Activated CD8-positive, alpha-beta memory T cell treated with anti-CD3 and anti-CD28 coated beads, Interleukin-2, amount 50 U/mL, for 24 hours (primary cell): ENCODE data around the gene CSPG4.
"Not testable (repeated sequence)": the region's sequence is repeated elsewhere in the genome, so short reads cannot be mapped to it uniquely, and the experiment has no call there.

ENCODE experiments used
- DNase-seq: peaks from one replicate; pipeline ENCODE4 v3.0.0-alpha.2; 2020; ENCODE audit errors: extremely low read depth

CSPG4 gene

DNA sequence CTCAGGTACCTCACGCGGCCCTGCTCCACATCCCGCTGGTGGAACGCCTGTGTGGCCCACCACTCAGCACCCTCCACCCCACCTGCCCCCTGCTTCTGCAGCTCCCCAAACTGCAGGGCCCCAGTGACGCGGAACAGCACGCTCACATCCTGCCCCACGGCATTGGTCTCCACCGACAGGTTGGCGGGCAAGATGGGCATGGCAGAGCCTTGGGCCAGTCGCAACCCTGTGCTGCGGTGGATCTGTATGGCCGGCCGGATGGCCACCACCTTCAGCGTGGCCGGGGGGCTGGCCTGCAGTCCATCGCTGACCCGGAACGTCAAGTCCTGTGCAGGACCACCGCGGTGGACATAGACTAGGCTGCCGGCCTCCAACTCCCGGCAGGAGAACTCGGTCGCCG is 23.8 kb downstream of the CSPG4 start:
- DNase-seq, result no peak

DNA sequence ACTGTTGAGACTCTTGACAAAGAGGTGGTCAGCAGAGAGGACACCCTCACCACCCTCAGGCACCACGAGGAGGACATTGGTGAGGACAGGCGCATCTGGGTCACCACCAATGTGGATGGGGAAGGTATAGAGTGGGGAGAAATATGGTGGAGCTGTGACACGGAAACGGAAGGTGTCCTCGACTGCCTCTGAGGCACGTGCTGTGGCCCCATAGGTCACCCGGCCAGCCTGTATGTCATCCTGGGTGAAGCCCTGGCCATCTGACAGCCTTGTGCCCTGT is 24.4 kb downstream of the CSPG4 start:
- DNase-seq, result no peak

DNA sequence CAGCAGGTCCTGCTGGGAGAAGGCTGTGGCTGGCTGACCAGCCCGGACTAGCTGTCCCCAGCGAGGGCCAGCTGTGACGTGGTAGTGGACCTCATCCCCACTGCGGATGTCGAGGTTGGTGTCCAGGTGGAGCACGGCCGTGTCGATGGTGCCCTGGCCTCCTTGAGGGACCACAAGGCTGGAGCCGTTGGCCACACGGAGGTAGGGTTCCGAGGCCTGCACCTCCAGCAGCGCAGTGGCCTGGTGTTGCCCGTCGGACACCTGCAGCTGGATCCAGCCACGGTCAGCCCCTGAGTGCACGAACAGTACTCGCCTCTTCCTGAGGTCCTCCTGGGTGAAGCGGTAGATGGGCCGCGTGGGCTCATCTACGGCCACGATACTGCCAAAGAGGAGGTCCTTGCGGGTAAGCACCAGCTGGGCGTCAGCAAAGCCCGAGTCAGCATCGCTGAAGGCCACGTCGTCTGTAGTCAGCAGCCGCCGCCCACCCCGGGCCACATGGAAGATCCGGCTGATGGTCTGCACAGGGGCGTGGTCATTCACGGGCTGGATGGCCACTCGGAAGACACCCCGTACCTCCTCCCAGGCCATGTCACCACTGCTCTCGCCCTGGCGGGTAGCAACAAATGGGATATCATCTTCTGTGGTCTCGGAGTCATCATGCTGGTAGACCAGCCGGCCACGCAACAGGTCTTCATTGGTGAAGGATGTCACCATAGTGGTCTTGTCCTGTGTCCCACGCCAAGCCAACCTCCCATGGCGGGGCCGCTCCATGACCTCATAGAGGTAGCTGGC is 25.0 kb downstream of the CSPG4 start:
- DNase-seq, result no peak

DNA sequence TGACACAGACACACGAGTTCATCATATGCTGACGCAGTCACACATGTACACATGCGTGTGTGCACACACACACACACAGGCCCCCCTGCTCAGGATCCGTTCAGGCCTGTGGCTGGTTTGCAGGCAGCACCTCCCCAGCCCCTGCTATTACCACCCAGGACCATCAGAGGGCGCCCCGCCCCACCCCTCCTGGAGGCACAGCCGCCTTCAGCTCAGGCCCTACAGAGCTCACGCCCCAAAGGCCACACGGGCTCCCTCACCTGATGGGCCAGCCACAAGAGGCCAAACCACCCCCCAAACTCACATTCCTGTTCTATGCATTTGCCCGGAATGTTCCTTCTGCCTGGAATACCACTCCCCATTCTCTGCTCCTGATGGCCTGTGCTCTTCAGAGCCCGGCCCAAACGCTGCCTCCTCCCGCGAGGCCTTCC is 26.4 kb downstream of the CSPG4 start:
- DNase-seq, result peak; percentile 35

DNA sequence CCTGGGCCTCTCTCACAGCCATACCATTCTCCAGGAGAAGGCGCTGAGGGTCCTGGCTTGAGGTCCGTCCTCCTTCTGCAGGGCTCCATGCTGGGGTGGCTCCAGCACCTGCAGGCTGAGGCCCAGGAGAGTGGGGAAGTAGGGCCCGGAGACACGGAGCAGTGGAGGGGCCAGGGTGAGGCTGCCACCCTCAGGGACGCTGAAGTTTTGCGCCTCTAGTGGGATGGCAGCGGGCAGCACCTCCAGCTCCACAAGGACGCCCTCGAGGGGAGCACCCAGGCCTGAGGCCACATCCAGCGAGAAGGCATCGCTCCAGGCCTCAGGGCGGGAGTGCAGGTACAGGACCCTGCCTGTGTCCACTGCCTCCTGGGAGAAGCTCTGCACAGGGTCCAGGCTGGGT is 27.5 kb downstream of the CSPG4 start:
- DNase-seq, result no peak

DNA sequence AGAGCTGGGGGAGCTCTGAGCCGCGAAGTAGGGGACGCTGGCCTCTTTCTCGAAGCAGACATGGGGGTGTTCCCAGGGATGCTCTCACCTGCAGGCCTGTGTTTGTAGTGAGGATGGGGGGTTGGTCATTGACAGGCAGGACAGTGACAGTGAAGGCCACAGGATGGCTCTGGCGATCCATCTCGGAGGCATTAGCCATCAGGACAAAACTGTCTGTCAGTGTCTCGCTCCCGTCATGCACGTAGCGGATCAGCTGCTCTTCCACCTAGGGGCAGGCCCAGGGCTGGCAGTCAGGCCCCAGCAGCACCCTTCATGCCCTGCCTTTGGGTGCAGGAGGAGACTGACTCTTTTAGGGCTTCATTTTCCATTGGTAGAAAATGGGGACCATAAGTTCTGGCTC is 28.0 kb downstream of the CSPG4 start:
- DNase-seq, result no peak

DNA sequence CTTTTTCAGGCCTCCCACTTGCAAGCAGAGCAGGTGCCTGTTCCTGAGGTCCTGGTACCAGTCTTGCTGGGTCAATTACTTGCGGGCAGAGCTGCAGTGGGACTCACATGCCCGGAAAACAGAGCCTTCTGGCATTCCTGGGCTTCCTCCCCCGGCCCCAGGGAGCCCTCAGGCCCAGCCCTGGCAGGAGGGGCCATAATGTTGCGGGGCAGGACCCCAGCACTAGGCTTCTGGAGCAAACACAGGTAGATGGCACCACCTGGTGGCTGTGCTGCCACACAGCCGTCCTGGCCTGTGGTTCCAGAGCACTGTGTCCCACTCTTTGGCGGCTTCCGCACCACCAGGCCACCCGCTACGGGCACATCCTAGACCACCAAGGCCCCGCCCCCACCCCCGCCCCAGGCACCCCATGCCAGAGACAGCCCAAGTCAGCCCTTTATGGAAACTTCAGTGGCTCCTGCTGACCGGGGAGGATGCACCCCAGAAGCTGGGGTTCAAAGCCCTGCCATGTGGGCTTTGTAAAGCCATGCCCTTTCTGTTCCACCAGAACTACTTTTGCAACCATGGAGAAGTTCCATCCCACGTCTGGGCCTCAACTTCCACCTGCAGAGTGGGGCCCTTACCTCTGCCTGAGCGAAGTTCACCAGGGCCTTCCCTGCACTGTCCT is 28.9 kb downstream of the CSPG4 start:
- peak; percentile 31 for DNase-seq

DNA sequence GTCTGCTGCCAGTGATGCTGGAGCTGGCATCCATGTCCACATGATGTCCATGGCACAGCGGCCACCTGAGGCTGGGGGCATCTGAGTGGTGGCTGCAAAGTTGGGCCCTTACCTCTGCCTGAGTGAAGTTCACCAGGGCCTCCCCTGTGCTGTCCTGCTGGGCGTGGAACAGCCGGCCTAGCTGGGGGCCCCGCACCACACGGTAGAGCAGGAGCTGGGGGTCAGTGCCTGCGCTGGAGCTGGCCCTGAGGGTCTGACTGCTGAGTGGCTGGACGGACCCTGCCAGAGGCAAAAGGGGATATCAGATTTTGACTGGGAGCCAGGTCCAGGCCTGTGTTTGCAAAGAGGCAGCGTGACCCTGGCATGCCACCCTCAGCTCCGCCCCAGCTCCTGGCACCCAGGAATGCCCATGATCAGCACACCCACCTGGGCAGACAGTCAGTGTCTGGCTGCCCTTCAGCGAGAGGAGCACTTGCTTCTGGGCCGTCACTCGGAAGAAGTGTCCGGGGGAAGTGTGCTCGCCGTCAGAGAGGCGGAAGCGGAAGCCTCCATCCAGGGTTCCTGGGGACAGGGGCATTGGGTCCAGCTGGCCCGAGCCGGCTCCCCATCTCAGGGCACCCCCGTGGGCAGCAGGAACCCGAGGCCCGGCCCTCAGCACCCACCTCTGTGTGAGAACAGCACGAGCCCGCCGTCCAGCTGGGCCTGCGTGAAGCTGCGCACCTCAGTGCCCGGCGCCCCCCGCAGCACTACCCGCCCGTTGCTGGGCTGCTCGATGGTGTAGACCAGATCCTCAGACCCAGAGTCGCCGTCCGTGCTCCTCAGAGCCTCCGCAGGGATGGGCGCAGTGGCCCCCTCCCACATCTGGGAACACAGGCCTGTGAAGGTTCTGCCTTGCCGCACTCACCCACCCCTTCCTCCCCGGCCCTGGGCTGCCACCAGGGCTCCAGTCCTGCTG is 30.2 kb downstream of the CSPG4 start:
- DNase-seq, result no peak

DNA sequence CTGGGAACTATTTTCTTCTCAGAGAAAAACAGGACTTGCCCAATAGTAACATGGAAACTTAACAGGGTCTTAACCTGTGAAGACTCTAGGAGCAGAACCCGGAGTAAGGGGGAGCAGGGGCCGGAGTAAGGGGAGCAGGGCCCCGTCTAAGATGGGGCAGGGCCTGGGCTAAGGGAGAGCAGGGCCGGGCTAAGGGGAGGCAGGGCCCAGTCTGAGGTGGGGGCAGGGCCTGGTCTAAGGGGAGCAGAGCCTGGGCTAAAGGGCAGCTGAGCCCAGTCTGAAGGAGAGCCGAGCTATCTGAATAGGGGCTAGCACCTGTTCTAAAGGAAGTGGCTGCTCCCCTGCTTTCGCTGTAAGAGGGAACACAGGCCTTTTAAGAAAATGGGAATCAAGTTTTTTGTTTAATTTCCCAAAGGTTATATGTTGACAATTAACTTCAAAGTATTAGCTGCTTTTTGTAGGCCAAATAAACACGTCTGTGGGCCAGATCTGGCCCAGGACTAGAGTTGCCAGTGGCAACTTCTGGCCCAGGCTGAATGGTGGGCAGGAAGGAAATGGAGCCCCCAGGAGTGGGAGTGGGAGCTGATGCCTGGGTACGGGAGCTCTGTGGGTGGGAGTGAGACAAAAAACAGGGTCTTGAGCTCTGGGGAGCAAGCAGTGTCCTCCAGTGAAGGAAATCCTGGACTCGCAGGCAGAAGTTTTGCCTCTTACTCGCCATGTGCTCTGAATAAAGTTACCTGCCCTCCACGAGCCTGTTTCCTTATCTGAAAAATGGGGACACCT is 32.5 kb downstream of the CSPG4 start:
- DNase-seq, result no peak

DNA sequence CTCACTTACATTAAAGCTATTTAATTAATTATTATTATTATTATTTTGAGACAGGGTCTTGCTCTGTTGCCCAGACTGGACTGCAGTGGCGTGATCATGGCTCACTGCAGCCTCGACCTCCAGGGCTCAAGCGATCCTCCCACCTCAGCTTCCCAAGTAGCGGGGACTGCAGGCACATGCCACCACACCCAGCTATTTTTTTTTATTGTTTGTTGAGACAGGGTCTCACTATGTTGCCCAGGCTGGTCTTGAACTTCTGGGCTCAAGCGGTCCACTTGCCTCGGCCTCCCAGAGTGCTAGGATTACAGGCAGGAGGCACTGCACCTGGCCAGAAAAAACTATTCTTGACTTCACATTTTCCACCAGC is 34.3 kb downstream of the CSPG4 start:
- not testable (repeated sequence) for DNase-seq

DNA sequence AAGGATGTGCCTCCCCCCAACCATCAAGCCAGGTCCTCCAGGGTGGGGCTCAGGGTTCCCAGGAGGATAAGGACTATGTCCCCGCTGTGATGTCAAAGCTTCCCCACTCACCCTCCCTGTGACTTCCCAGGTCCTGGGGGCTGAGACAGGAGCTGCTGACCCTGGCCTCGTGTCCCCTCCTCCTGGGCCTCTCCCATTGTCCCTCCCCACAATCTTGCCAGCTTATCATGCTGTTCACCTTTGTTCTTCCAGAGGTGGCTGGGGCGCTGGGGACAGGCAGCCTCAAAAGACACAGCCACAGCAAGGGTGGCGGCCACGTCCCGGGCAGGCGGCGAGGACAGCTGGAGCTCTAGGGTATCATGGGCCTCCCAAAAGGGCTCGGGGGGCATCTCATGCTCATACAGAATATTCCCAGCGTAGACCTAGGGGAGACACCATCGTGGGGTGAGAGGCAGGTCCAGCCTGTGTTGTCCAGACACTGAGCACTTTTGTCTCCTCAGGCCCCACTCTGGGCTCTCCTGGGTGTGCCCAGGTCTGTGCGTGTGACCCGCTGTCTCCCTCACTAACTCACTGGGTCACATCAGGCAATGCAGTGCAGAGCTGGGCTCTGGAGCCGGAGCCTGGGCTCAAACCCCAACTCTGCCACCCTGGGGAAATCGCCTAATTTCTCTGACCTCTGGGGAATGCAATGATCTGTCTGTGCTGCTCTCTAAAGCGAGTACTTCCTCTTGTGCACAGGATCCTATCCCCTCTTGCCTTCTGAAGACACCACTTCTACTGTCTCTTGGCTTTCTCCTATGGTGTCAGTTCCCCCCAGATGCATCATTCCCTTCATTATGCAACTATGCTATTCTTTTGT is 35.0 kb downstream of the CSPG4 start:
- DNase-seq, result no peak

DNA sequence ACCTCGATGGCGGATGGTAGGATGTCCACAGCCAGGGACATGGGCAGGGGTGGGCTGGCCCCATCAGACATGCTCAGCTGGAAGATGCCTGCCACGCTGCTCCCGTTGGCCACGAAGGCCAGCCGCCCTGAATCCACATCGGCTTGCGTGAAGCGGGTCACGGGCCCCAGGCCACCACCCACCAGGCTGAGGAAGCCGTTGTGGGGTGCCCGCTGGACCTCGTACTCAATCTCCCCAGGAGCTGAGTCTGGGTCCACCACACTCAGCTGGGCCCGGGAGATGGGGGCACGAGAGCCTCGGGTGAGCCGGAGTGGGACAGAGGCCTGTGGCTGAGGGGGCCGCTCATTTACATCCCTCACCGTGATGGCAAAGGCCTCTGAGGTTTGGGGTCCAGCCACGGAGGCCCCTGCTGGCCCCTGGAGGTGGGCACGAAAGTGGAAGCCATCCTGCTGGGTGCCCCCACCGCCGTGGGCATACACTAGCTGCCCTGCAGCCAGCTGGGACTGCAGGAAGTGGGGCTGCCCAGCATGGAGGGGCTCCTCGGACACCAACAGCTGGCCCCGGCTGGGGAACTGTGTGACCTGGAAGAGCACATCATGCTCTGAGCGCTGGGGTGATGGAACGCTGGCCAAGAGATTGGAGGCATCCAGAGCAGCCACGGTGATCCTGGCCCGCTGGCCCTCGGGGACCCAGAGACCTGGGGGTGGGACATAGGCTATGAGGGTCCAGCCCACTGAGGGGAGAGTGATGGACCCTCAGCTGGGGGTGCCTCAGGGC is 35.8 kb downstream of the CSPG4 start:
- no peak for DNase-seq

DNA sequence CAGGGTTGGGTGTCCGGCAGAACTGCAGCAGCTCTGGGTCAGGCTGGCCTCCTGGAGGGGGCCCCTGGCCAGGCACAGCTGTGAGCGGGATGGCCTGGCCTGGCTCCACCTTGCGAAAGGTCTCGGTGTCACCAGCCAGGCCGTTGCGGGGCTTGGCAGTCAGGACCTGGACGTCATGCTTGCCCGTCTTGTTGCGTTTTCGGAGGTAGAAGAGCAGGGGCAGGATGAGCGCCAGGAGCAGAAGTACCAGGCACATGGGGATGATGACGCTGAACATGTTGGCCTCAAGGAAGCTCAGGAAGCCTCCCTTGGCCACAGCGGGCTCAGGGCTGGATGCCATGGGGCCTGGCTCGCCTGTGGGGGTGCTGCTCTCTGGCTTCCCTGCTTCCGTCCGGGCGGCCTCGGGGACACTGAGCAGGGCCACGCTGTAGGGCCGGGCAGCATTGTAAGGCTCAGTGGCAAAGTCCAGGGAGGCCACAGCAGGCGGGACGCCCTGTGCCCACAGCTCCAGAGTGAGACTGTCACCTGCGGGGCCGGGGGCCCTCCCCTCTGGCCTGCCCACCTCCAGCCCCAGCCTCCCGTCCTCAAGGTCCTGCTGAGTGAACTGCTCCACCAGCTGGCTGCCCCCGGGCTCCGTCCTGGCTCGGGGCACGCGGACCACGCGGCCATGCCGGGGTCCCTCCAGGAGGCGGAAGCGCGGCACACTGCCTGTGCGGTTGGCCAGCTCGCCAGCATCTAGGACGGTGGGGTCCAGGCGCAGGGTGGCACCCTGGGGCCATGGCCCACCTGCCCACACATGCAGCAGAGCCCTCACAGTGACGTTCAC is 36.9 kb downstream of the CSPG4 start:
- no peak for DNase-seq

DNA sequence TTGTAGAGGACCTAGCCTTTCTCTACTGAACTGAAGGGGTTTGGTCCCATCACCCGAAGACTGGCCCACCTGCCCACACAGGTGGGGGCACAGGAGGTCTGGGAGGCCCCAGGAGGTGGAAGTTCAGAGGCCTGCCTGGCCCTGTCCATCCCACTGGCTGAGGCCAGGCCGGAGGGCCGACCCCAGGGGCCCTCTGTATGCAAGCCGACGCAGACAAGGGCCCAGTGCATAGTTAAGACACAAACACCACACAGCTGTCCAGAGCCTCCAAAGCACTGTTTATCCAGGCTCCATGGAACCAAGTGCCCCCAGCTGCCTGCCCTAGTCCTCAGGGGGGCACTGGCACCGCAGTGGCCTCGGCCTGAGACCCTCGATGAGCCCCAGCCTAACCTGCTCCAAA is 38.3 kb downstream of the CSPG4 start:
- DNase-seq, result no peak

DNA sequence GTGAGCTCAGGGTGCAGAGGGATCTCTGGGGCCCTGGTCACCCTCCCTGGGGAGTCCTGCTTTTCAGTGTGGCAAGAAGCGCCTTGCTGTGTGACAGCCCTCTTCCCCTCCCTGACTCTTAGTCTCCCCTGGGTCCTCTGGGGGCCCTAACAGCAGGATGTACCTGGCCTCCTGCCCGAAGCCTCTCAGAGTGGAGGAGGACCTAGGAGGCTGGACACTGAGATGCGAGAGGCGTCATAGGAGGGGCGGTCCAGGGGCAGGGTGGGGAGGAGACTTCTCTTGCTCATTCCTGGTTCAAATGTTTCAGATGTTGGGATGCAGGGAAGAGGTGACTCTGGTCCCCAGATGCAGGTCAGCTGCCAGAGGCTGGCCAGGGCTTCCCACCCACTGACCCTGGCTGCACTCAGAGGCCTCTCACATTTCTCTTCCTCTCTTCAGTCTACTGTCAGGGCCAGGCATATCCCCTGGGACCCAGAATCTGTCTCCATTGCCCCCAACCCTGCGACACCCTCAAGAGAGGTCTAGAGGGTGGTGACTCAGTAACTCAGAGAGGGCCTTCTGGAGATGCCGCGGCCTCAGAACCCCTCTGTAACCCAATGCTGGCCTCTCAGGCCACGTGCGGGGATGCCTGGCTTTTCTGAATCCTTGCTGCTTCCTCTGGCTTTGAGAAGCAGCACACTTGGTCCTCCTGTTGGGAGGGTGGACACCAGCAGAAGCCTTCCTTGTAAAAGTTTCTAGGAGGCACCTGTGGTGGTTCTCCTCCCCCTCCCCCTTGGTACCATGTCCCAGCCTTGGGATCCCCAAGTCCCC is 39.0 kb downstream of the CSPG4 start:
- no peak for DNase-seq

DNA sequence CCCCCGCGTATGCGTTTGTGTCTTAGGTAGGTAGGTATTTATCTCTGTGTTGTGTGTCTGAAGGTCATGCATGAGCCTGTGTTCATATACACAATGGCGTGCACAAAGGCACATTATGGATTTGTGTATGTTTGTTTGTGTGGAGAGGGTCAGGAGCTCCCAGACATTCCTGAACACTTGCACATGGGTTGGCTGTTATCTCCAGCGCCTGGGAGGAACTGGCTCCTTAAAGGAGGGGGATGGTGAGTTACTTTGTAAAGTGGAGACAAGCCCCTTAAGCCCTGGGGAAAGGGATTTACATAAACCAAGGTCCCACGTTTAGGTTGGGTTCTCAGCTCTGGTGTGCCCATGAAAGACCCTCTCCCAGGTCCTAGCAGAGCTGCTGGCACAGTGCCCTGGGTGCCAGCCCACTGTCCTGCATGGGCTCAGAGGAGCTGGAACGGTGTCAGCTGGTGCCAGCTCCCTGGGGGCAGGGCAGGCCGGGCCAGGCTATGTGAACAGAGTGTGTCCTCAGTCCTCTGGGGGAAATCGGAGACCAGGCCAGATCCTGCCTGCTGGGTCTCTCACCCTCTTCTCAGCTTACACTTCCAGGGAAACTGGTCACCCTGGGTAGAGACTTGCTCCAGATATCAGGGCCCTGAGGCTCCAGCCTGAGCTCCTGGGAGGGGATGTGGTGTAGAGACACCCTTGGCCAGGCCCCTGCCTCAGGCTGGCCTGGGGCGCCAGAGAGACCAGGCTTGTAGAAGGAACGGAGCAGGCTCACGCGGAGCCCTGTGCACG is 39.8 kb downstream of the CSPG4 start:
- no peak for DNase-seq

DNA sequence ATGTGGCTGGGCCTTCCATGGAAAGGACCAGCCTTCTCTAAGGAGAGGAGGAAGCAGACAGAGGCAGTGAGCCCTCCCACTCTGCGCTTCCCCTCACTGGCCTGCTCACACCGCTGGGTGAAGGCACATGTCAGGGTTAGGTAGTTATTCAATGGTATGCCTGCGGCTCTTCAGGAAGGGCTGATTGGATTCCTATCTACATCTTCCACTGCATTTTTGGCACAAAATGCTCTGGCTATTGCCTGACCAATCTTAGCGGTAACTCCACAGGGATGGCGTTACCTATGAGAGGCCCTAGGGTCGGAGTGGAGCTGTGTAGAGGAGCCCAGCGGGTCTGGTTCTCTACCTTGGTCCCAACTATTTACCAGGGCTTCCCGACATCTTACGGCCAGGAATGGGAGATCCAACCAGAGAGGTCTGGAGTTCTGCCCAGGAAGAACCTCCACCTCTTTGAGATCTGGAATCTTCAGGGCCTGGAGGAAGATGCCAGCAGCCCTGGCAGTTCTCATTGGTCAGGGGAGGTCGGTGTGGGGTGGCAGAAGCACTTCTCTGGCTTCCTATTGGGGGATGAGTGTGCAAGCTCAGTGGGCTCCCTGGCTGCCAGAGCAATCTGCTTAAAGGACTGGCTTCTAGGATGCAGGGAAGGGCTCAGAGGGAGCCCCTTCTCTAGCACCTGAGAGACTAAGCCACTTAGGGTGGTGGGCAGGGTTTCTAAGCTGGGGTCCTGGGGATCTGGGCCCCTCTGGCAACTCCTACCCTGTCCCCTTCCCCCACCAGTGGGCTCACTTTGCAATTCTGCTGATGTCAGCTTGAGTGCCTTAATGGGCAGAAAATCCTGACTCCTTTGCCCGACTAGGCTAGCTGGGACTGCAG is 40.7 kb downstream of the CSPG4 start:
- no peak for DNase-seq
